Measurements from ENCODE around the gene TRPM8. TPM values are rescaled to one million over a fixed set of nuclear protein-coding genes. Genes with fewer than 3 reads are reported as not detected.

TRPM8 gene
- total and polyA plus RNA-seq, 2 experiments from 2014 or later: 0.83 TPM; not detected in 1

DNA sequence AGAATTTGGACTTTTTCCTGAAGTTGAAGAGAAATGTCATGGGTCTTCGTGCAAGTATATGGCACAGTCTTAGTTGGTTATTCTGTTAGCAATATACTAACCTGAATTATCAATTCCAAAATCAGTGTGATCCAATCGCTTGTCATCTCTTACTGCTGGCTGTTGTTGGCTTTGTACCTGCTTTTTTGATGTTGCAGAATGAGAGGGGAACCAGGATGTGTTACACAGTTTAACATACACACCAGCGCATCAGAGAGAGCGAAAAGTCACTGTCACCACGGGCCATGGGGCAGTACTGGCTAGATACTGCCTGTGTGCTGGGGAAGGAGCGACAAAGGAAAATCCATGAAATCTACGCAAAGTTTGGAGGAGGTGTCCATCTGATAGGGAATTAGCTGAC, 74.0 kb downstream of the TRPM8 start:
- Histone ChIP-seq H3K4me3 (no peak overlapping the region), H3K27ac (no peak overlapping the region), H3K36me3 (no peaks in the 10 kb centered on the region), H3K4me1 (ENCODE audit: low read depth) (no peaks in the 10 kb centered on the region), H3K27me3 (no peaks in the 10 kb centered on the region), H3K9me3 (ENCODE audit: low read depth) (peaks cover 3% of the 10 kb centered on the region)
- DNase-seq (ENCODE audit: low read depth in 1 of 2, low spot score in 1 of 2): no peak
- TF ChIP-seq, protein P1, sequence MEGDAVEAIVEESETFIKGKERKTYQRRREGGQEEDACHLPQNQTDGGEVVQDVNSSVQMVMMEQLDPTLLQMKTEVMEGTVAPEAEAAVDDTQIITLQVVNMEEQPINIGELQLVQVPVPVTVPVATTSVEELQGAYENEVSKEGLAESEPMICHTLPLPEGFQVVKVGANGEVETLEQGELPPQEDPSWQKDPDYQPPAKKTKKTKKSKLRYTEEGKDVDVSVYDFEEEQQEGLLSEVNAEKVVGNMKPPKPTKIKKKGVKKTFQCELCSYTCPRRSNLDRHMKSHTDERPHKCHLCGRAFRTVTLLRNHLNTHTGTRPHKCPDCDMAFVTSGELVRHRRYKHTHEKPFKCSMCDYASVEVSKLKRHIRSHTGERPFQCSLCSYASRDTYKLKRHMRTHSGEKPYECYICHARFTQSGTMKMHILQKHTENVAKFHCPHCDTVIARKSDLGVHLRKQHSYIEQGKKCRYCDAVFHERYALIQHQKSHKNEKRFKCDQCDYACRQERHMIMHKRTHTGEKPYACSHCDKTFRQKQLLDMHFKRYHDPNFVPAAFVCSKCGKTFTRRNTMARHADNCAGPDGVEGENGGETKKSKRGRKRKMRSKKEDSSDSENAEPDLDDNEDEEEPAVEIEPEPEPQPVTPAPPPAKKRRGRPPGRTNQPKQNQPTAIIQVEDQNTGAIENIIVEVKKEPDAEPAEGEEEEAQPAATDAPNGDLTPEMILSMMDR (IDR thresholded peaks at IDR 0.05; ENCODE audit: low read depth, low read length): no peak

DNA sequence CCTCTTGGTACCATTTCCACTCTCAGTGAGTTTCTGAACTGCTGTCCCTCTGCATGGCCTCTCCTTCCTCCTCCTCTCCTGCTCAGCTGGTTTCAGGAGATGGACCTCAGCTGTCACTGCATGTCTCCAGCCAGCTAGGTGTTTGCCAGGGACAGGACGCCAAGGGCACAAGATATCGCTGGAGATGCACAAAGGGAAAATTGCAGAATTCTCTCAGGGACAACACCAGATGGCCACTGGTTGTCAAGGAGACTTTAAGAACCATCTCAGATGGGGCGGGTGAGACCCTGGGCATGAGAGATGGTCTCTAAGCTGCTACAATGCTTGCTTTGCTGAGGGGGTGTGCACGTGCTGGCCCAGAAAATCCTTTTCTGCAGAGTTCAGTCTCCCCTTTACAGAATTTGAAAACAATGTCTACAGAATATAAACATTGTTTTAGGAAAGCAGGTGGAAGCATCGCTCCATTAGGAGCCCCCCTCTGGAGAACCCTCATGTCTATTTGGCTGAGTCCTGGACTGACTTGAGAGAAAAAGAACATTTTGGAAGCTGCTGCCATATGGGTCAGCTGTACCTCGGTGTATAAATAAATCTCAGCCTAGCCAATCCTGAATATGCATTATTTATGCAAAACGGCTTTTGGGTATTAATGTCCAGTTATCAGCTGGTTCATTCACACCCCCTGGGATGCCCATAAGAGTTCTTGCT, 75.5 kb downstream of the TRPM8 start:
- no peaks in the 10 kb centered on the region for H3K27me3 ChIP-seq

DNA sequence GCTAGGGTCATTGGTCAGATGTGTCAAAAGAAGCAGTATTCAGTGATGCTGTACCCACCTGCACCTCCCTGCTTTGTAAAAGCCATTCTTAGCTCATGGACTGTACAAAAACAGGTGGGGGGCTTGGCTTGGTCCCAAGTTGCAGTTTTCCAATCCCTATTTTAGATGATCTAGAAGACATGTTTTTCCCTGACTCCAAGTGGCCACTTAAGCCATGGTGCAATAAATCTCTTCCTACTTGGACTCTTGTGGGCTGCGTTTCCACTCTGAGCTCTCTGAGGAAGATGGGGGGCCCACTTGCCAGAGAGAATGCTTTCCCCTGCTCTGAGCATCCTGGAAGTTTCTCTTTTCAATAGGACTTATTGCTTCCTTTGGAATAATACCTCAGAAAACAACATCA, 76.3 kb downstream of the TRPM8 start:
- Histone ChIP-seq H3K9me3 (ENCODE audit: low read depth) (peaks cover 3% of the 10 kb centered on the region), H3K4me3 (no peak overlapping the region), H3K27ac (no peak overlapping the region), H3K36me3 (no peaks in the 10 kb centered on the region), H3K4me1 (ENCODE audit: low read depth) (no peaks in the 10 kb centered on the region), H3K27me3 (no peaks in the 10 kb centered on the region)
- DNase-seq (ENCODE audit: low read depth in 1 of 2, low spot score in 1 of 2): no peak
- TF ChIP-seq, protein P1 (IDR thresholded peaks at IDR 0.05; ENCODE audit: low read depth, low read length): no peak

More for the DNA sequence above, 75.5 kb downstream of the TRPM8 start:
- H3K4me1 ChIP-seq (ENCODE audit: low read depth): no peaks in the 10 kb centered on the region
- no peaks in the 10 kb centered on the region for H3K36me3 ChIP-seq
- TF ChIP-seq, protein P1 (IDR thresholded peaks at IDR 0.05; ENCODE audit: low read depth, low read length): no peak
- H3K9me3 ChIP-seq (ENCODE audit: low read depth): peaks cover 3% of the 10 kb centered on the region
- no peak overlapping the region for H3K27ac ChIP-seq
- no peak overlapping the region for H3K4me3 ChIP-seq
- DNase-seq (ENCODE audit: low read depth in 1 of 2, low spot score in 1 of 2): no peak

DNA sequence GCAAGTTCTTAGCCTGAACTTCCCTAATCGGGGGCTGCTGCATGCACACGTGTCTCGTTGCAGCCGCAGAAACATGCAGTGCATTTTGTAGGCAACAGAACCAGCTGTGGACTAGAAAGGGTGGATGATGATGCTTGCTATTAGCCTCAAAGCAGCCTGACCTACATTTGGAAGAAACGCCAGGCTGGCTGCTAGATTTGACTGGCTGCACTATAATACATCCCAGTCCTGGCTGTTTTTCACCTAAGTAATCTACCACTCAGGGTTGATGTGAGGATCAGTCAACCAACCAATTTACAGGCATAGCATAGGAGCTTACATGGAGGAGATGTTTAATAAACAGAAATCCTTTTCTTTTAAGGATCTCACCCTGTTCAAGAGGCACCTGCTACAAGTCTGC, 77.0 kb downstream of the TRPM8 start:
- no peaks in the 10 kb centered on the region for H3K36me3 ChIP-seq
- no peak overlapping the region for H3K27ac ChIP-seq
- no peak for DNase-seq (ENCODE audit: low read depth in 1 of 2, low spot score in 1 of 2)
- TF ChIP-seq, protein P1 (IDR thresholded peaks at IDR 0.05; ENCODE audit: low read depth, low read length): no peak
- no peaks in the 10 kb centered on the region for H3K4me1 ChIP-seq (ENCODE audit: low read depth)
- H3K4me3 ChIP-seq: no peak overlapping the region
- H3K27me3 ChIP-seq: no peaks in the 10 kb centered on the region
- peaks cover 3% of the 10 kb centered on the region for H3K9me3 ChIP-seq (ENCODE audit: low read depth)

DNA sequence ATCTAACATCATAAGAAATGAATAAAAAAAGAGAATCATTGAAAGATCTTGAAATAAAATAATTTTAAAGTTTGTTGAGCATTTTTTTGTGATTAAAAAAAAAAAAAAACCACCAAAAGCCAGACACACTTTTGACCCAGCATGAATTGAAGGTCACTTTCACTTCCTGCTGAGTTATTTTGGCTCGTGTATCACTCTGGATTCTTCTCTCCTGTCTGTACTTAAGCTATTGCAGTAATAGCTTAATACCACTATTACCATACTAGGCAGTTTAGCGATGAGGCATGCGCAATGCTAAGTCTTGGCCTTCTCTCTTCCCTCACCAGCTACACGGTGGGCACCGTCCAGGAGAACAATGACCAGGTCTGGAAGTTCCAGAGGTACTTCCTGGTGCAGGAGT, 78.8 kb downstream of the TRPM8 start:
- Histone ChIP-seq H3K27ac (no peak overlapping the region), H3K9me3 (ENCODE audit: low read depth) (peaks cover 3% of the 10 kb centered on the region), H3K4me3 (no peak overlapping the region), H3K27me3 (no peaks in the 10 kb centered on the region), H3K4me1 (ENCODE audit: low read depth) (no peaks in the 10 kb centered on the region), H3K36me3 (no peaks in the 10 kb centered on the region)
- no peak for DNase-seq (ENCODE audit: low read depth in 1 of 2, low spot score in 1 of 2)
- TF ChIP-seq, protein P1 (IDR thresholded peaks at IDR 0.05; ENCODE audit: low read depth, low read length): no peak

Measured in cardiac muscle cell (in vitro differentiated cells and primary cell).